Measurements from ENCODE around the gene VSX1.

DNA sequence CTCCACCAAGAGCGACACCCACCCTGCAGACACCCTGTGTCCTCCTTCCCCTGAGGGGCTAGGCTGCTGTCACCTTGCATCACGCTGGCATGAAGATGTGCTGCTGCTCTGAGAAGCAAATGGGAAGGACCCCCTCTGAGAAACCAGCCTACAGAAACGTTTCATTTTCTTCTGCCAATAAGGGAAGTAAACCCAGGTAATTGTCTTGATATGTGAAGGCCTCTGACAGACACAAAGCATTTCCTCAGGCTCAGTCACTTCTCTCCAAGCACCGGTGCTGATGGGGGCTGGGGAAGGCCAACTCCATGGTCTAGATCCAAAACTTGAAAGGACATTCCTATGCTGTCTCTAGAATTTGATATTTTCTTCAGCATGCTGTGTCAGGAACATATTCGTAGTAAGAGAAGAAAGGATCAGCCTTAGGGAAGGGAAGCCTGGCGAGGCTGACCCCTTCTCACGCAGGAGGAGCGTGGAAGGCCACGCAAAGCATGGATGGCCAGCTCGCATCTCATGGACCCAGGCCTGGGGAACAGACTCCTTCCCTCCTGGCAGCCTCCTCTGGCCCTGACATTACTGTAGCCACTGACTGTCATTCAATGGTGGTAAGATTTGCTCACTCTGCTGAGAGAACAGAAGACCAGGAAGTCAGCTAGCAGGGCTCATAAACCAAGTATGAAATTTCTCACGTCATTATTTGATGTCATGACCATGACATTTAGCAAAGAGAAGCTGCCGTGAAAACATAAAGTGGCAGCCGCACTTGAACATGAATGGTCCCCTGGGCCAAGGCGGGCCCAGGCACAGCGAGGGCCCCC lies 44.4 kb downstream of the VSX1 start:
- TF ChIP-seq, protein P1, sequence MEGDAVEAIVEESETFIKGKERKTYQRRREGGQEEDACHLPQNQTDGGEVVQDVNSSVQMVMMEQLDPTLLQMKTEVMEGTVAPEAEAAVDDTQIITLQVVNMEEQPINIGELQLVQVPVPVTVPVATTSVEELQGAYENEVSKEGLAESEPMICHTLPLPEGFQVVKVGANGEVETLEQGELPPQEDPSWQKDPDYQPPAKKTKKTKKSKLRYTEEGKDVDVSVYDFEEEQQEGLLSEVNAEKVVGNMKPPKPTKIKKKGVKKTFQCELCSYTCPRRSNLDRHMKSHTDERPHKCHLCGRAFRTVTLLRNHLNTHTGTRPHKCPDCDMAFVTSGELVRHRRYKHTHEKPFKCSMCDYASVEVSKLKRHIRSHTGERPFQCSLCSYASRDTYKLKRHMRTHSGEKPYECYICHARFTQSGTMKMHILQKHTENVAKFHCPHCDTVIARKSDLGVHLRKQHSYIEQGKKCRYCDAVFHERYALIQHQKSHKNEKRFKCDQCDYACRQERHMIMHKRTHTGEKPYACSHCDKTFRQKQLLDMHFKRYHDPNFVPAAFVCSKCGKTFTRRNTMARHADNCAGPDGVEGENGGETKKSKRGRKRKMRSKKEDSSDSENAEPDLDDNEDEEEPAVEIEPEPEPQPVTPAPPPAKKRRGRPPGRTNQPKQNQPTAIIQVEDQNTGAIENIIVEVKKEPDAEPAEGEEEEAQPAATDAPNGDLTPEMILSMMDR (IDR thresholded peaks at IDR 0.05; ENCODE audit: low read length), result no peak
- no peak for TF ChIP-seq EZH2 (IDR thresholded peaks at IDR 0.05; ENCODE audit: borderline replicate concordance, low read length)

Data from OCI-LY1 (cell line).